Myocyte (in vitro differentiated cells): ENCODE data around the gene FXN. TPM values are rescaled to one million over a fixed set of nuclear protein-coding genes. Genes with fewer than 3 reads are reported as not detected.
A peak's percentile ranks its signal among the peaks of the same experiment; 100 is the strongest.

ENCODE experiments used
- DNase-seq: peaks from one replicate; pipeline ENCODE4 v3.0.0-alpha.2; 2012; ENCODE audit warnings: low read depth
- total RNA-seq: library from RNA; depleted of rRNA; stranded (reverse); fragments of >200 nt; gene quantifications from 2 replicates; pipeline ENCODE4 v1.2.3, GENCODE V29; 2014

FXN gene
- total RNA-seq, 1 donor from 2014 or later, result 6.5 TPM

DNA sequence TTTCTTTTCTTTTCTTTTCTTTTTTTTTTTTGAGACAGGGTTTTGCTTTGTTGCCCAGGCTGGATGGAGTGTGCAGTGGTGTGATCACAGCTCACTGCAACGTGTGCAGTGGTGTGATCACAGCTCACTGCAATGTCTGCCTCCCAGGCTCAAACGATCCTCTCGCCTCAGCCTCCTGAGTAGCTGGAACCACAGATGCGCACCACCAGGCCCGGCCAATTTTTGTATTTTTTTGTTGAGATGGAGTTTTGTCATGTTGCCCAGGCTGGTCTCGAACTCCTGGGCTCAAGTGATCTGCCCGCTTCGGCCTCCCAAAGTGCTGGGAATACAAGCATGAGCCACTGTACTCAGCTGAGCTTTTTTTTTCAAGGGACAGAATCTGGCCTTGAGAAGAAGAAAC is 101.8 kb downstream of the FXN start:
- DNase-seq, result no peak

DNA sequence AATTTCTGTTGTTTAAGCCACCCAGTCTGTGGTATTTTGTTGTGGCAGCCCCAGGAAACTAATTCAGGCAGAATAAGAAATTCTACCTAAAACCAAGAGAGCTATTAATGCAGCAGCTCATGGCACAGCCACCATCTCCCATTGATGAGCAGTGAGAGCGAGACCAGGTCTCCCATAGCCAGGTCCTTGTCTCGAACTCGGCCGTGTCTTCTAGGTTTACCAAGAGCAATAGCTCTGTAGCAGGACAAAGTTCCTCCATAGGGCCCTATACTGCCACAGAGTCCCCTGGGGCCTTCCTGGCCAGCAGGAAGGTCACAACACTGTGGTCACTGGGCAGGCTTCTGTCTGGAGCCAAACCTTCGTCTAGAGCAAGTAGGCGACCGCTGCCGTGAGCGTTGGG is 104.0 kb downstream of the FXN start:
- no peak for DNase-seq

DNA sequence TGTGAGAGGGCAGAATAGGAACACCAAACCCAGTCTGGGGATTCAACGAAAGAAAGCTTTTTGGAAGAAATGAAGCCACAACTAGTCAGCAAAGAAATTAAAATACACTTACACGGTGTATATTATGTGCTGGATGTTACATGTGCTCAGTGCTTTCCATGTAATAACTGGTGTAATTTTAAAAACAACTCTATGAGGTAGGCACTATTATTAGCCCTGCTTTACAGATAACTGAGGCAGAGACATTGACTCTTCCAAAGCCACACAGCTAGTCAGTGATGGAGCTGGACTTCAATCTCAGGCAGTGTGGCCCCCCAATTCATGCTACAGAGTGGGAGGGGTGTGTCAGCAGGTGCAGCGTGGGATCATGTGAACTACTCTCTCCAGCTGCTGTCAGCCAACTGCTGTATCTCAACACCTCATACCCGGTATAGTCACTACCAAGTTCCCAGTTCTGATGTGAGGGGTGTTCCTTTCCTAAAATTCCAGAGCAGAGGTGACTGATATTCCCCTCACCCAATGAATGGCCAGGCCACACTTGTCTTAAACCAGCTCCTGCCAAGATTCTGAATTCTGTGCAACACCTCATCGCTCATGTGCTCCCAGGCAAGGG is 104.7 kb downstream of the FXN start:
- no peak for DNase-seq

DNA sequence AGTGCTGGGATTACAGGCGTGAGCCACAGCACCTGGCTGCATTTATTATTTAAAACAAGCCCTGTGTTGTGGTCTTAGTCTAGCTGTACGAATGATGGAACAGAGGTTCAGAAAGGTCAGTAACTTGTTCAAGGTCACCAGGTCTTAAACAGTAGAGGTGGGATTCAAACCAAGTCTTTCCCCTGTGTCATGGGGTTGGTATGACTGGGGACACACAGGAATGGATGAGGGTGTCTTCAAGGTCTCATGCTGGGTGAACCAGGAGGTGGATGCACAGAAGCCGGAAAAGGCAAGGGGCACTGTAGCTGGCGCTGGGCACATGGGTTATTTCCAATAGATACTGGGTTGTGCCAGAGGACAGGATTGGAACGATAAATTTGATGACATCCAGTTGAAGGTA is 106.3 kb downstream of the FXN start:
- no peak for DNase-seq

DNA sequence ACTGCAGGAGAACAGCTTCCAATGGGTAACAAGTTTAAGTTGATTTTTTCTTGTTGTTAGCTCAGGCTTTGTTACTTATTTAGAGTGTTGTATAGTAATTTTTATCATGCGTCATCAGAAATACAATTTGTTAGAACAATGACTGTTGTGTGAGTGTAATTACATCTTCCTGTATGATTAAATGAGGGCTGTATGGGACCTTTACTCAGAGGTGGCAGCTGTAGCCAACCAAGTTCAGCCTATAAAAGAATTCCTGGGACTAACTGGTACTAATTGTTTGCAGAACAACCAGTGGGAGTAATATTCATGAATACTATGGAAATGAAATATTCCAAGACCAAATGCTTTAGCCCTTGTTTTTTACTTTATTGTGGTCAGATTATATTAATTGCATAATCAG is 107.7 kb downstream of the FXN start:
- DNase-seq, result no peak

DNA sequence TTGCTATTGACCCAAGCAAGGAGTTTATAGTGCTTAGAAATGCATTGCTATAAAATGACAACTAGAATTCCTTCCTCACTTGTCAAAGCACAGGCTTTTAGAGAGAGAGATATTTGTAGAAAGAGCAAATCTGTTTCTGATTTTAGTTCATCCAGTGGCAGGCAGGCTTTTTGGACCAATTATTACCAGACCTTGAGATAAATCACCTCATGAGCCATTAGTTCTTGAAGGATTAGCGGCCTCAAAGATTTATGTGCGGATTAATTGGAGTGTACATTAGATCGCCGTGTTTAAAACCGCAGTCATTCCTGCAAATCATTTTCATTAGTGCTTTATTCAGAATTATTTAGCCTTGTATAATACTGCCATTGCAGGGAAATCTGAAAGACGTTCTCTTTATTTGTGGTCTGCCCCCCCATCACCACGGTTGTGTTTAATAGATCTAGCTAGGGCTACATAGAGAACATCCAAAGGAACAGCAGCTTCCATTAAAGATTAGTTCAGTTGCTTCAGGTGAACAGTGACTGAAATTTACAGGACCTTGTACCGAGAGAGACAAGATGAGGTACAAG is 109.7 kb downstream of the FXN start:
- DNase-seq, result no peak

DNA sequence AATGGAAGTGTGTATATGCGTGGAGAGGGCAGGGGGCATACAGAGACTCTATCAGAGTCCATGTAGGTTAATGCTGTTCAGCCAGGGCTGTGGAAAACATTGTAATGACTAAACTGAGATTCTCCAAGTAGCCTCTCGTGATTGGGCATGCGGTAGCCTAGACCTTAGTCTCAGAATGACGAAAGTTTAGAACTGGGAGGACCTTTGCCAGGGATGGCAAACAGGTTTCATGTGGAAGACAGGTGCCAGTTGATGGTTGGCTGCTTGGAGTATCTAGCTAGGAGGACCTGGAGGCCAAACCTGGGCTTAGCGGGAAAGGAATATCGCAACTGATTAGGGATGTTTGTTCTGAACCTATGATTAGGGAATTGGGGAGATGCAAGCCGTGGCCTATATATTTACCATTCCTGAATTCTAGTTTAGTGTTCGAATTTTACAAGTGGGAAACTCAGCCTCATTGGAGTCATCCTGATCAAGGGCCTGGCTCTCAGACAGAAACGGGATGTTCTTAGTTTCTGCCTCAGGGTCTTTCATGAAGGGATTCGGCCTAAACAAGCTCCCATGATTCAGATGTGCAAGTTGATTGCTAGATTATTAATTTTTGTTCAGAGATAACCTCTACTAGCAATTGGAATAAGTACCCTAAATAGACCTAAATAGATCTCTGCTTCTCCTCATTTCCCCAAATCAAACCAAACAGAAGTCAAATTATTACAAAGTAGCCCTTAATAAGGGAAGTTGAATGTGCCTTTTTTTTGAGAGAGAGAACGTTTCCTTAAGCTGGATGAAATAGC is 111.7 kb downstream of the FXN start:
- no peak for DNase-seq

DNA sequence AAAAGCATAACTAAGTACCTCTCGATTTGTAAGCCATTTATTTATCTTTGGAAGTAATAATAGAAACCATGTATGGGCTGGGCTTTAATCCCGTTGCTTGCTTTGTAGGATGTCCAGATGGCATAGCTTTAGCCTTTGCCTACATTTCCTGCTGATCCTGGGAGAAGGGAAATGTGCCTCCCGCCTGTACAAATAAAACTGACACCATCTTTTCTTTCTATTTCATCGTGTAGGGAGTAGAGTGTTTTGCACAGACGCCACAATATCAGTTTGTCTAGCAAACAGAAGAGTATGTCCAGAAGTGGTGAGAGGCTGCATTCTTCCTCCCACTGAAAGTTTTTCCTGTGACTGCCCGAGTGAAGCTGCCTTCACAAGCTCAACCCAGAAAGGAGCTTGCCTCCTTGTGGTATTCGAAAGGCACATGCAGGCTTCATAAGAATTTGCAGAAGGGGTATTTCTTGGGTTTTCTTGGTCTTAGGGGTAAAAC is 113.8 kb downstream of the FXN start:
- peak; percentile 41 for DNase-seq

Other genes starting within 250 kb of the FXN start
- gene PRKACG, start 21.6 kb upstream of the FXN start, total RNA-seq, result not detected in 2 replicates
- gene TJP2, start 138.5 kb downstream of the FXN start, total RNA-seq, result 12.2 and 13.5 TPM in 2 replicates